Stimulated activated CD8-positive, alpha-beta memory T cell treated with anti-CD3 and anti-CD28 coated beads, Interleukin-4, amount 100 ng/mL, for 4 hours (primary cell): ENCODE measurements around the gene RASSF1.

Source experiments
- DNase-seq, 2 donors: peaks; one replicate each; pipeline ENCODE4 v3.0.0-alpha.2; 2020; ENCODE audit warnings: low read depth in 2 of 2, low spot score in 1 of 2

The RASSF1 gene

GRCh38 chr3:50369012-50369670, 28.5 kb upstream of the RASSF1 start:
- DNase-seq = no peak

GRCh38 chr3:50365842-50366220, 25.2 kb upstream of the RASSF1 start:
- DNase-seq = no peak

GRCh38 chr3:50365080-50365841, 24.6 kb upstream of the RASSF1 start:
- DNase-seq = peak; percentile 85 to 86

GRCh38 chr3:50364573-50365079, 24.0 kb upstream of the RASSF1 start:
- DNase-seq = no peak

- DNase-seq = no peak
Observed at GRCh38 chr3:50359760-50360110, 19.1 kb upstream of the RASSF1 start.

GRCh38 chr3:50358911-50359759, 18.5 kb upstream of the RASSF1 start, which contains the start of gene TMEM115:
Gene TMEM115 (minus strand): TSS chr3:50359521. CDS start chr3:50359063, 458 bp downstream.
- peak; percentile 89 to 92 for DNase-seq

- DNase-seq = no peak
Observed at GRCh38 chr3:50358355-50358910, 17.8 kb upstream of the RASSF1 start.

- DNase-seq = no peak
Observed at GRCh38 chr3:50357481-50357880, 16.8 kb upstream of the RASSF1 start.

GRCh38 chr3:50356553-50356952, 15.9 kb upstream of the RASSF1 start:
- no peak for DNase-seq

- no peak for DNase-seq
Observed at GRCh38 chr3:50355829-50356552, 15.4 kb upstream of the RASSF1 start.

- DNase-seq = no peak
Observed at GRCh38 chr3:50354850-50355249, 14.2 kb upstream of the RASSF1 start.

GRCh38 chr3:50354186-50354764, 13.6 kb upstream of the RASSF1 start:
- DNase-seq = no peak

- no peak for DNase-seq
Observed at GRCh38 chr3:50353245-50354004, 12.8 kb upstream of the RASSF1 start.

- DNase-seq = no peak
Observed at GRCh38 chr3:50352781-50353180, 12.1 kb upstream of the RASSF1 start.

GRCh38 chr3:50351323-50351697, 10.7 kb upstream of the RASSF1 start:
- no peak for DNase-seq

- peak; percentile 99 for DNase-seq
Observed at GRCh38 chr3:50350527-50351322, 10.1 kb upstream of the RASSF1 start, which contains the start of the genes CYB561D2 and NPRL2. Gene CYB561D2 (plus strand): TSS chr3:50350862. CDS start chr3:50351434, 572 bp downstream. Gene NPRL2 (minus strand): TSS chr3:50350775. CDS start chr3:50350652, 123 bp downstream.

GRCh38 chr3:50350213-50350526, 9.5 kb upstream of the RASSF1 start:
- DNase-seq = no peak

- peak; percentile 47 to 60 for DNase-seq
Observed at GRCh38 chr3:50347187-50347813, 6.7 kb upstream of the RASSF1 start.
